Activated CD4-positive, alpha-beta T cell treated with anti-CD3 and anti-CD28 coated beads for 36 hours (primary cell): Measurements from ENCODE around the gene SLAMF6. TPM values are rescaled to one million over a fixed set of nuclear protein-coding genes. Genes with fewer than 3 reads are reported as not detected.
"Not testable (repeated sequence)": the region's sequence is repeated elsewhere in the genome, so short reads cannot be mapped to it uniquely, and the experiment has no call there.

Experiments used
- ATAC-seq: fragments of 200-7000 bp; cut with Tn5 transposase; one replicate; pipeline ENCODE4 v1.10.0; 2021; ENCODE audit warnings: mild to moderate bottlenecking, moderate library complexity
- CTCF ChIA-PET: fragments of 350-600 bp; sonication (Branson Sonifier 250); formaldehyde crosslinking; loops from one replicate; lab custom pipeline; 2021; ENCODE audit warnings: antibody characterized with exemption; lab: Charles Lee
- POLR2A ChIA-PET: fragments of 350-600 bp; sonication (Branson Sonifier 250); formaldehyde crosslinking; loops from one replicate; lab custom pipeline; 2021; ENCODE audit warnings: antibody characterized with exemption, inconsistent platforms; lab: Charles Lee
- DNase-seq: peaks from one replicate; pipeline ENCODE4 v3.0.0-alpha.2; 2020
- H3K27ac Mint-ChIP-seq: one replicate; pipeline ENCODE4 v1.8.0; 2021; ENCODE audit warnings: mixed read lengths
- H3K27me3 Mint-ChIP-seq: one replicate; pipeline ENCODE4 v1.8.0; 2021; ENCODE audit warnings: mixed read lengths
- H3K36me3 Mint-ChIP-seq: one replicate; pipeline ENCODE4 v1.8.0; 2021; ENCODE audit warnings: low read depth, mixed read lengths
- H3K4me1 Mint-ChIP-seq: one replicate; pipeline ENCODE4 v1.8.0; 2021; ENCODE audit warnings: mixed read lengths
- H3K4me3 Mint-ChIP-seq: one replicate; pipeline ENCODE4 v1.8.0; 2021; ENCODE audit warnings: mild to moderate bottlenecking, moderate library complexity, mixed read lengths
- H3K9me3 Mint-ChIP-seq: one replicate; pipeline ENCODE4 v1.8.0; 2021; ENCODE audit warnings: low read depth, mixed read lengths
- intact Hi-C, 2 experiments: fragments of 100-400 bp; cut with DNase I in 1 of 2; cut with micrococcal nuclease in 1 of 2; formaldehyde crosslinking; loops; one replicate each; pipeline versions ENCODE4 v1.14.2 to v1.15.1; 2022 to 2024; cut with DNase I, micrococcal nuclease
- total RNA-seq, 2 experiments: library from RNA; stranded (reverse); gene quantifications; one replicate each; pipeline ENCODE4 v1.2.3, GENCODE V29; 2021

SLAMF6 gene
- total RNA-seq, 2 experiments from 2014 or later: 45.9 to 55.0 TPM

GRCh38 chr1:160534823-160535605 lies 12.0 kb upstream of the SLAMF6 start:
- intact Hi-C loops: no loop called here
- Mint-ChIP-seq H3K36me3 (peaks cover 11% of the 10 kb centered on the region), H3K27ac (no peak overlapping the region), H3K9me3 (peaks cover 24% of the 10 kb centered on the region), H3K27me3 (no peaks in the 10 kb centered on the region), H3K4me3 (no peak overlapping the region), H3K4me1 (peaks cover 25% of the 10 kb centered on the region)
- ATAC-seq (no peak), DNase-seq (no peak)
- CTCF ChIA-PET: interaction anchor here (0.6 to 2.6 kb wide), 8 partner anchors 9 to 137 kb away, joined by 3 to 11 read pairs (median 3); partner anchors contain the start of gene SLAMF6
- POLR2A ChIA-PET: interaction anchor here (0.6 kb wide), 1 partner anchor 13 kb away, joined by 3 read pairs; no protein-coding TSS in a partner anchor

- H3K4me3 Mint-ChIP-seq, ATAC-seq, intact Hi-C loops, POLR2A ChIA-PET, H3K27ac Mint-ChIP-seq, DNase-seq, CTCF ChIA-PET, H3K27me3 Mint-ChIP-seq: not testable (repeated sequence)
- Mint-ChIP-seq H3K4me1 (peaks cover 27% of the 10 kb centered on the region), H3K9me3 (peaks cover 38% of the 10 kb centered on the region), H3K36me3 (peaks cover 22% of the 10 kb centered on the region)
These were observed 9.4 kb upstream of the SLAMF6 start for GRCh38 chr1:160532557-160532813.

- H3K27ac Mint-ChIP-seq, H3K27me3 Mint-ChIP-seq, intact Hi-C loops, ATAC-seq, DNase-seq, H3K4me3 Mint-ChIP-seq, POLR2A ChIA-PET, CTCF ChIA-PET: not testable (repeated sequence)
- Mint-ChIP-seq H3K9me3 (peaks cover 41% of the 10 kb centered on the region), H3K4me1 (peaks cover 31% of the 10 kb centered on the region), H3K36me3 (peaks cover 24% of the 10 kb centered on the region)
These were observed 8.9 kb upstream of the SLAMF6 start for GRCh38 chr1:160531809-160532556.

GRCh38 chr1:160529401-160529952 lies 6.4 kb upstream of the SLAMF6 start:
- H3K27me3 Mint-ChIP-seq, ATAC-seq, DNase-seq, H3K4me3 Mint-ChIP-seq, intact Hi-C loops: not testable (repeated sequence)
- H3K9me3 Mint-ChIP-seq: peaks cover 43% of the 10 kb centered on the region
- H3K27ac Mint-ChIP-seq: peak overlapping the region; percentile 34
- ChIA-PET CTCF (interaction anchor here (0.6 to 4.3 kb wide), 12 partner anchors 10 to 306 kb away, joined by 3 to 17 read pairs (median 4); no protein-coding TSS in a partner anchor), POLR2A (interaction anchor here (0.5 to 1.3 kb wide), 2 partner anchors 11 to 106 kb away, joined by 3 read pairs; no protein-coding TSS in a partner anchor)
- peaks cover 37% of the 10 kb centered on the region for H3K36me3 Mint-ChIP-seq
- peaks cover 35% of the 10 kb centered on the region for H3K4me1 Mint-ChIP-seq

- not testable (repeated sequence) for H3K27me3 Mint-ChIP-seq, DNase-seq, ATAC-seq
- POLR2A ChIA-PET: interaction anchor here (1.3 kb wide), 1 partner anchor 52 kb away, joined by 3 read pairs; no protein-coding TSS in a partner anchor
- intact Hi-C loops: loop anchor here (2.0 to 5.0 kb wide), 3 partner anchors 45 to 274 kb away; partner anchors contain the start of genes CD84 (in 1 of the 2) and LY9 (in 1 of the 2)
- peaks cover 30% of the 10 kb centered on the region for H3K9me3 Mint-ChIP-seq
- peaks cover 58% of the 10 kb centered on the region for H3K4me1 Mint-ChIP-seq
- peaks cover 54% of the 10 kb centered on the region for H3K36me3 Mint-ChIP-seq
- peak overlapping the region; percentile 84 for H3K27ac Mint-ChIP-seq
- H3K4me3 Mint-ChIP-seq: peak overlapping the region; percentile 30
- CTCF ChIA-PET: interaction anchor here (0.6 to 2.0 kb wide), 5 partner anchors 10 to 359 kb away, joined by 3 to 7 read pairs (median 3); no protein-coding TSS in a partner anchor
These were observed 734 bp upstream of the SLAMF6 start for GRCh38 chr1:160523789-160524188.

- ChIA-PET CTCF (interaction anchor here (0.7 to 2.2 kb wide), 8 partner anchors 14 to 85 kb away, joined by 3 to 10 read pairs (median 4); no protein-coding TSS in a partner anchor), POLR2A (interaction anchor here (0.7 kb wide), 1 partner anchor 13 kb away, joined by 3 read pairs; no protein-coding TSS in a partner anchor)
- peaks cover 26% of the 10 kb centered on the region for H3K9me3 Mint-ChIP-seq
- ATAC-seq (no peak), DNase-seq (no peak)
- peaks cover 62% of the 10 kb centered on the region for H3K36me3 Mint-ChIP-seq
- H3K4me1 Mint-ChIP-seq: peaks cover 67% of the 10 kb centered on the region
- peak overlapping the region; percentile 98 for H3K27ac Mint-ChIP-seq
- intact Hi-C loops: loop anchor here (2.0 to 5.0 kb wide), 3 partner anchors 47 to 275 kb away; partner anchors contain the start of genes CD84 (in 1 of the 2) and LY9 (in 1 of the 2)
- H3K27me3 Mint-ChIP-seq: no peaks in the 10 kb centered on the region
- peak overlapping the region; percentile 97 for H3K4me3 Mint-ChIP-seq
These were observed 919 bp downstream of the SLAMF6 start for GRCh38 chr1:160522136-160522535.

- DNase-seq (no peak), ATAC-seq (no peak)
- Mint-ChIP-seq H3K36me3 (peaks cover 63% of the 10 kb centered on the region), H3K4me1 (peaks cover 68% of the 10 kb centered on the region), H3K27me3 (no peaks in the 10 kb centered on the region), H3K4me3 (peak overlapping the region; percentile 97), H3K27ac (peak overlapping the region; percentile 98), H3K9me3 (peaks cover 24% of the 10 kb centered on the region)
- intact Hi-C loops: loop anchor here (2.0 to 5.0 kb wide), 6 partner anchors 19 to 276 kb away; partner anchors contain the start of genes CD84 (in 1 of the 2), DCAF8 (in 1 of the 2) and LY9 (in 1 of the 2)
- POLR2A ChIA-PET: no interaction called here
- CTCF ChIA-PET: interaction anchor here (1.0 to 2.2 kb wide), 6 partner anchors 13 to 85 kb away, joined by 3 to 10 read pairs (median 3); no protein-coding TSS in a partner anchor
These were observed 1.5 kb downstream of the SLAMF6 start for GRCh38 chr1:160521554-160521953.

GRCh38 chr1:160520999-160521398 lies 2.1 kb downstream of the SLAMF6 start:
- intact Hi-C loops: loop anchor here (1.0 to 5.0 kb wide), 12 partner anchors 20 to 276 kb away; partner anchors contain the start of genes CD84 (in 1 of the 2), DCAF8 (in 1 of the 2) and LY9 (in 1 of the 2)
- Mint-ChIP-seq H3K36me3 (peaks cover 63% of the 10 kb centered on the region), H3K27me3 (no peaks in the 10 kb centered on the region), H3K4me1 (peaks cover 71% of the 10 kb centered on the region), H3K9me3 (peaks cover 22% of the 10 kb centered on the region), H3K4me3 (peak overlapping the region; percentile 97), H3K27ac (peak overlapping the region; percentile 98)
- DNase-seq (no peak), ATAC-seq (peak; percentile 13)
- ChIA-PET CTCF (interaction anchor here (1.0 to 2.2 kb wide), 3 partner anchors 23 to 50 kb away, joined by 3 to 10 read pairs (median 3); no protein-coding TSS in a partner anchor), POLR2A (no interaction called here)

- DNase-seq: no peak
- Mint-ChIP-seq H3K27me3 (no peaks in the 10 kb centered on the region), H3K4me3 (peak overlapping the region; percentile 97), H3K27ac (peak overlapping the region; percentile 98), H3K4me1 (peaks cover 75% of the 10 kb centered on the region), H3K36me3 (peaks cover 65% of the 10 kb centered on the region), H3K9me3 (peaks cover 20% of the 10 kb centered on the region)
- intact Hi-C loops: loop anchor here (1.0 to 5.0 kb wide), 12 partner anchors 20 to 277 kb away; partner anchors contain the start of genes CD84 (in 1 of the 2), DCAF8 (in 1 of the 2) and LY9 (in 1 of the 2)
- no peak for ATAC-seq
- CTCF ChIA-PET: interaction anchor here (1.0 to 2.2 kb wide), 6 partner anchors 24 to 60 kb away, joined by 3 to 10 read pairs (median 3); no protein-coding TSS in a partner anchor
- POLR2A ChIA-PET: interaction anchor here (0.6 to 1.0 kb wide), 2 partner anchors 57 to 66 kb away, joined by 3 to 5 read pairs; no protein-coding TSS in a partner anchor
These were observed 2.5 kb downstream of the SLAMF6 start for GRCh38 chr1:160520582-160520981.
